BJ (cell line): ENCODE data around the gene EME2. TPM values are rescaled to one million over a fixed set of nuclear protein-coding genes. Genes with fewer than 3 reads are reported as not detected.

Source experiments
- CTCF ChIA-PET: fragments of 350-600 bp; formaldehyde crosslinking; extraction: SDS; loops from one replicate; lab custom pipeline; 2021; ENCODE audit warnings: antibody characterized with exemption, inconsistent platforms; lab: Yijun Ruan, JAX
- POLR2A ChIA-PET: fragments of 300-600 bp; sonication (Branson Sonifier 250); formaldehyde crosslinking; extraction: SDS; loops from one replicate; lab custom pipeline; 2021; ENCODE audit warnings: antibody characterized with exemption; lab: Charles Lee
- DNase-seq: peaks from one replicate; pipeline ENCODE4 v3.0.0-alpha.2; 2011; ENCODE audit warnings: low read depth
- H3K27me3 ChIP-seq: 2 replicates; pipeline ENCODE4 v1.6.0; 2011; ENCODE audit warnings: low read length; ENCODE audit not compliant: control insufficient read depth, insufficient read depth
- H3K36me3 ChIP-seq: 2 replicates; pipeline ENCODE4 v1.5.1; 2011; ENCODE audit warnings: low read length; ENCODE audit not compliant: control insufficient read depth, insufficient read depth
- H3K4me3 ChIP-seq: 2 replicates; pipeline ENCODE4 v1.5.1; 2011; ENCODE audit warnings: low read depth, mild to moderate bottlenecking, control low read depth, low read length
- polyA plus RNA-seq: library from polyadenylated mRNA; depleted of rRNA; stranded (reverse); fragments of >200 nt; gene quantifications from 2 replicates; pipeline ENCODE4 v1.2.3, GENCODE V29; 2011
- TF ChIP-seq, protein P1 (sequence below): IDR thresholded peaks from 2 replicates; pipeline ENCODE4 v1.5.1; 2011; ENCODE audit warnings: low read depth, mild to moderate bottlenecking, control low read depth, inconsistent platforms, low read length, moderate library complexity; ENCODE audit not compliant: insufficient read depth

The EME2 gene
- polyA plus RNA-seq, 1 experiment = 4.0 TPM

DNA sequence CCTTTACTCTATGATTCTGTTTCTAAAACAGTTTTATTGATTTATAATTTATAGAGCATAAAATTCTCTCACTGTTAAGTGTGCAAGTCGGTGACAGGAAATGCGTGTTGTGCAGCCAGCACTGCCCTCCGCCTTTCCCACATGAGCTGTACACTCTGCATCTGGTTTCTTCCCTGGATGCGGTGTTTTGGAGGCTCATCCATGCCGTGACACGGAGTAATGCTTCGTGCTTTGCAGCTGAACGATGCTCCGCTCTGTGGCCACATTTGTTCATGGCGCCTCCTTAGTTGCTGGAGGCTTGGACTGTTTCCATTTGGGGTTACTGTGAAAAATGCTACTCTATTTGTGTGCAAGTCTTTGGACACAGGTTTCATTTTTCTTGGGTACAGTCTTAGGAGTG, 28.1 kb downstream of the EME2 start:
- H3K27me3 ChIP-seq = no peaks in the 10 kb centered on the region
- no peak overlapping the region for H3K4me3 ChIP-seq
- H3K36me3 ChIP-seq = no peaks in the 10 kb centered on the region; the same call in 1 of the 2 replicates
- no peak for DNase-seq
- ChIA-PET POLR2A (no interaction called here), CTCF (no interaction called here)
- TF ChIP-seq, protein P1, sequence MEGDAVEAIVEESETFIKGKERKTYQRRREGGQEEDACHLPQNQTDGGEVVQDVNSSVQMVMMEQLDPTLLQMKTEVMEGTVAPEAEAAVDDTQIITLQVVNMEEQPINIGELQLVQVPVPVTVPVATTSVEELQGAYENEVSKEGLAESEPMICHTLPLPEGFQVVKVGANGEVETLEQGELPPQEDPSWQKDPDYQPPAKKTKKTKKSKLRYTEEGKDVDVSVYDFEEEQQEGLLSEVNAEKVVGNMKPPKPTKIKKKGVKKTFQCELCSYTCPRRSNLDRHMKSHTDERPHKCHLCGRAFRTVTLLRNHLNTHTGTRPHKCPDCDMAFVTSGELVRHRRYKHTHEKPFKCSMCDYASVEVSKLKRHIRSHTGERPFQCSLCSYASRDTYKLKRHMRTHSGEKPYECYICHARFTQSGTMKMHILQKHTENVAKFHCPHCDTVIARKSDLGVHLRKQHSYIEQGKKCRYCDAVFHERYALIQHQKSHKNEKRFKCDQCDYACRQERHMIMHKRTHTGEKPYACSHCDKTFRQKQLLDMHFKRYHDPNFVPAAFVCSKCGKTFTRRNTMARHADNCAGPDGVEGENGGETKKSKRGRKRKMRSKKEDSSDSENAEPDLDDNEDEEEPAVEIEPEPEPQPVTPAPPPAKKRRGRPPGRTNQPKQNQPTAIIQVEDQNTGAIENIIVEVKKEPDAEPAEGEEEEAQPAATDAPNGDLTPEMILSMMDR = no peak

DNA sequence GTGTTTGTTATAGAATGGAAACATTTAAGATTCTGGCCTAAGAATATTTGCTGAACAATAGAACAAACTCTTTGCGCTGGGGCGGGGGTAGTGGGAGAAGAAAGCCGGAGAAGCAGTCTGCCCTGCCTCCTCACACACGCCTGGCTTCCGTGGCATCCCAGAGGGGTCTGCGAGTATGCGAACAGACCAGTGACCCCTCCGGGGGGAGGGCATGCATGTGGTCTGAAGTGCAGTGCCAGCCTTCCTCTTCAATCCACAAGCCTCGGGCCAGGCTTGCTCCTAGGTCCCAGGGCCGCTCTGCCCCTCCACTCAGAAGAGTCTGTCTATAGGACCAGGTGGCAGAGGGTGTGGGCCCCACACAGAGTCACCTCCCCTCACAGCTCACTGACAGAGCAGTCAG, 35.0 kb downstream of the EME2 start:
- ChIA-PET POLR2A (no interaction called here), CTCF (interaction anchor here (0.9 kb wide), 1 partner anchor 25 kb away, joined by 4 read pairs; the partner anchor contains the start of genes NUBP2 and SPSB3)
- H3K36me3 ChIP-seq = peaks cover 9% of the 10 kb centered on the region
- no peaks in the 10 kb centered on the region for H3K27me3 ChIP-seq
- TF ChIP-seq, protein P1 = no peak
- no peak overlapping the region for H3K4me3 ChIP-seq
- no peak for DNase-seq

DNA sequence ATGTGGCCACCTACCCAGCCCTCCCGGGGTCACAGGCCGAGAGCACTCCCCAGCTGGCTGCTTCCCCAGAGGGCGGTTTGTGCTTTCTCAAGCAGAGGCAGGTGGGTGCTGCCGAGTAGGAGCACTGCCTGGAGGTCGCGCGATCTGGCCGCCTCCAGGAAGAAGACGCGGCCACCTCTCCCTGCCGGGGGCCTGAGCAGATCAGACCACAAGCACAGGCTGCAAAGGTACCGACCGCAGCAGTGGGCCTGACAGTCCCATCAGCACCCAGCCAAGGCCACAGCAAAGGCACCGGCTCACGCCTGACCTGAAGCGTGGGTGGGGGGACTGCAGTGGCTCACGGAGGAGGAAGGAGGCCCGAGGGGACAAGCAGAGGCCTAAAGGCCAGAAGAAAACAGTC, 36.1 kb downstream of the EME2 start:
- no peak overlapping the region for H3K4me3 ChIP-seq
- POLR2A ChIA-PET = no interaction called here
- DNase-seq = no peak
- TF ChIP-seq, protein P1 = no peak
- CTCF ChIA-PET = no interaction called here
- peaks cover 10% of the 10 kb centered on the region for H3K36me3 ChIP-seq
- no peaks in the 10 kb centered on the region for H3K27me3 ChIP-seq

DNA sequence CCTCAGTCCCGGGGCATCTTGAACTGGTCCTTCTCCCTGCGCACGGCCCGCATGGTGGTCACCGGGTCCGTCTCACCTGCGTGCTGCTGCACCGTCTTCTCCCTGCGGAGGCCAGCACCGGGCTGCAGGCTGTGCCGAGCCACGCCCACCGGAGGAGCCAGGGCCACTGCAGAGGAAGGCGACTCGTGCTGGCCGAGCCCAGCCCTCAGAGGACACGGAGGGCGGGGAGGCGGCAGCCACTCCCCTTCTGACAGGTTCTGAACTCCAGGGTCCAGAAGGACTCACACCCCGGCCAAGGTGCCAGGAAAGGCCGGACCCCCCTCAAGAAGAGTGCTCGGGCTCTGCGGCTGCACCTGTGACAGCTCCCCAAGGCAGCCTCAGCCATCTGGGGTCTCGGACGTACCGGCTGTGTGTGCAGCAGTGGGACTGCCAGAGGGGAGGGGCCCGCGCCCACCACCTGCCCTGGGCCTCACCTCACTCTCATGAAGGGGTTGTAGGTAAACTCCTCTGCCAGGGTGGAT, 36.7 kb downstream of the EME2 start:
- H3K36me3 ChIP-seq = peaks cover 11% of the 10 kb centered on the region
- ChIA-PET POLR2A (no interaction called here), CTCF (no interaction called here)
- no peaks in the 10 kb centered on the region for H3K27me3 ChIP-seq
- H3K4me3 ChIP-seq = no peak overlapping the region
- TF ChIP-seq, protein P1 = no peak
- DNase-seq = no peak

DNA sequence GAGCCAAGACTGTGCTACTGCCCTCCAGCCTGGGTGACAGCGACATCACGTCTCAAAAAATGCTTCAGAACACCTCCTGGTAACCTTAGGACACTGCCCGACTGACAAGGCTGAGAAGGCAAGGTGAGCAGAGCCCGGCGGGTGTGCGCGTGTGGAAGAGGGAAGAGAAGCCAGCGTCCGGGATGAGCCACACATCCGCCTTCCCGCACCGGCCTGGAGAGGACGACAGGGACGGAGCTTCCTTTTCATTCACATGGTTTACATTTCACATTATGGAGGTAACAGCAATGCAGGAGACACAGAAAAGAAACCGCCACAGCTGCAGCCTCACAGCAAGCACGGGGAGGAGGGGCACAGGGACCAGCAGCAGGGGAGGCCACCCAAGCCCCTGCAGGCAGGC, 37.5 kb downstream of the EME2 start:
- peaks cover 11% of the 10 kb centered on the region for H3K36me3 ChIP-seq
- no peaks in the 10 kb centered on the region for H3K27me3 ChIP-seq
- POLR2A ChIA-PET = no interaction called here
- DNase-seq = no peak
- TF ChIP-seq, protein P1 = no peak
- CTCF ChIA-PET = no interaction called here
- no peak overlapping the region for H3K4me3 ChIP-seq
